Activated naive CD4-positive, alpha-beta T cell treated with anti-CD3 and anti-CD28 coated beads, Interleukin-2, amount 50 U/mL, for 72 hours (primary cell): ENCODE results near the gene CD151. TPM values are rescaled to one million over a fixed set of nuclear protein-coding genes. Genes with fewer than 3 reads are reported as not detected.

ENCODE experiments used
- ATAC-seq, 2 donors: fragments of 150-1000 bp; cut with Tn5 transposase; 2 replicates each; pipeline ENCODE4 v1.10.0; 2021; ENCODE audit warnings: mild to moderate bottlenecking in 2 of 2, moderate library complexity in 2 of 2
- DNase-seq, 2 donors: peaks; one replicate each; pipeline ENCODE4 v3.0.0; 2021 to 2022; ENCODE audit warnings: low spot score in 2 of 2
- H3K27ac Mint-ChIP-seq, 2 donors: one replicate each; pipeline ENCODE4 v1.8.0; 2022; ENCODE audit warnings: mild to moderate bottlenecking in 2 of 2, mixed read lengths in 2 of 2
- H3K36me3 Mint-ChIP-seq, 2 donors: one replicate each; pipeline ENCODE4 v1.8.0; 2022; ENCODE audit warnings: mixed read lengths in 2 of 2
- H3K9me3 Mint-ChIP-seq, 2 donors: one replicate each; pipeline ENCODE4 v1.8.0; 2022; ENCODE audit warnings: mixed read lengths in 2 of 2
- total RNA-seq, 2 donors: library from RNA; stranded (reverse); gene quantifications; one replicate each; pipeline ENCODE4 v1.2.3, GENCODE V29; 2022

CD151 gene
- total RNA-seq, 2 donors from 2014 or later, result 42.8 to 46.0 TPM

DNA sequence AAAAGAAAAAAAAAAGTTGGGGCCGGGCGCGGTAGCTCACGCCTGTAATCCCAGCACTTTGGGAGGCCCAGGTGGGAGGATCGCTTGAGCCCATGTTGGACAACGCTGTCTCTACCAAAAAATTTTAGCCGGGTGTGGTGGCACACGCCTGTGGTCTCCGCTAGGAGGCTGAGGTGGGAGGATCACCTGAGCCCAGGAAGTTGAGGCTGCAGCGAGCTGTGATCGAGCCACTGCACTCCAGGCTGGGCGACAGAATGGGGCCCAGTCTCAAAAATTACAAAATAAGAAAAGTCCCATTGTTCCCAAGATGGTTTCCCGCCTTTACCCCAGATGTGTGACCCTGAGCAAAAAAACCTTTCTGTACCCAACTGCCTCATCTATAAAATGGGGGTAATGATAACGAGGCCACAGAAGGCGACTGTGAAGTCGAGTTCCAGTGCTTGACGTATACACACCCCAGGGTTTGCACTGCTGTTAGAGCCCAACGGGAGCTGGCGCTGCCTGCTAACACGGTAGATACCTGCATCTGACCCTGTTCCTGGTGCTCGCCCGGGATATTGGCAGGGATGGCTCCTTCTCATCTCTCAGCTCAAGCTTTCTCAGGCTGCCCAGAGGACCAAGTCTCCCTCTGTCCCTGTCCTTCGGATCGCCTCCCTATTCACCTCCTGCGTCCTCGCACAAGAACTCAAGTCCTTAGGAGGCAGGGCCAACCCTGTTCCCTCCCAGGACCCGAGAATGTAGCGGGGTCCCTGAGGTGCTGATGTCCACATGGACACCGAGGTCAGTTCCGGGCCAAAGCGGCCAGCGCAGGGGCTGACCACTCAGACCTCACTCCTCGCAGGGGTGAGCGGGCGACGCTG is 24.1 kb upstream of the CD151 start:
- ATAC-seq, result no peak
- DNase-seq, result no peak
- H3K27ac Mint-ChIP-seq, result peak overlapping the region; percentile 98 to 99

DNA sequence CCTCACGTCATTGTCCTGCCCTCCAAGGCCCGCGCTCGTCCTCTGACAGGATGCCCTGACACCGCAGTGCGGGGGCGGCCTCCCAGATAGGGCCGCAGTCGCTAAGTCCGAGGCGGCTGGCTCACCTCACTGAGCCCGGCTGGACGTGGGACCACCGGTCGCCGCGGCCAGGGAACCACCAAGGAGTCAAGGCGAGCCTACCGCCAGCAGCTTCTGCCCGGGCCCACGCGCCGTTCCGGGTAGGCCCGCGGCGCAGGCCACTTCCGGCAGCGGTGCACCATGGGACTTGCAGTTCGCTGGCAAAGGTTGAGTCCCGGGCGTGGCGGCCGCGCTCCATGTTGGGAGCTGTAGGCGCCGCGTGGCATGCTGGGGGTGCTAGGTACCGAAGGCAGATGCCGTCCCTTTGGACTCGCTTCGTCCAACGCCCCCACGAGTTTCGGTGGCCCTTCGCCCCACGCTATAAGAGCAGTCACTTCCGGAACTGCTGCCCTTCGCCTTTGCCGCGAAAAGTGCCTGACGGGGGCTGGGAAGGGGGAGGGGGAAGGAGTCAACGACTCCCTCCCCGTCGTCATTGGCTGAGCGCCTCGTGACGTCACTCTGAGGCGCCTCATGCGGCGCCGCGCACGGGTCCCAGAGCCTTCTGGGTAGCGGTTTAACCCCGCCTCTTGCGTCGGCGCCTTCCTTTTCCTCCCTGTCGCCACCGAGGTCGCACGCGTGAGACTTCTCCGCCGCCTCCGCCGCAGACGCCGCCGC is 23.3 kb upstream of the CD151 start, which contains the start of gene RPLP2:
Gene RPLP2, plus strand, starts transcription at position 681 of the 753 bp plus-strand sequence. CDS start 268 bp downstream, outside the sequence.
- no peaks in the 10 kb centered on the region for H3K9me3 Mint-ChIP-seq
- peaks cover 31 to 35% of the 10 kb centered on the region in 2 donors for H3K36me3 Mint-ChIP-seq

More for the DNA sequence above, 24.1 kb upstream of the CD151 start:
- no peaks in the 10 kb centered on the region for H3K9me3 Mint-ChIP-seq
- H3K36me3 Mint-ChIP-seq, result peaks cover 31 to 35% of the 10 kb centered on the region in 2 donors

DNA sequence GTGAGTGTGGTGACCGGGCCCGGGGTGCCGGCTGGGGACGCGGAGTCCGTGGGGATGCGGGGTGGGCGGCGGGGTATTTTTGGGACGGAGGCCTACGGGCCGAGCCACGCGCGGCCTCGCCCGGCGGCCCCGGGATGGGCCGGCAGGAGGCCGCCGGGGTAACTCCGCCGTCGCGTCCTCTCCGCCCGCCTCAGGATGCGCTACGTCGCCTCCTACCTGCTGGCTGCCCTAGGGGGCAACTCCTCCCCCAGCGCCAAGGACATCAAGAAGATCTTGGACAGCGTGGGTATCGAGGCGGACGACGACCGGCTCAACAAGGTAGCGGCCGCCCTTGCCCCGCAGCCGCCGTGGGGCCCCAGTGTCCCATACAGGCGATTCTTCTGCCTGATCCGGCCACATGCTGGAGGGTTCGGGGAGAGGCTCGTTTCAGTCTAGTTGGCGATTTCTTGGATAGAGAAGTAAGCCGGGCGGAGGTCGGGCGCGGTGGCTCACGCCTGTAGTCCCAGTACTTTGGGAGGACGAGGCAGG is 22.6 kb upstream of the CD151 start:
- peak overlapping the region; percentile 97 to 99 for H3K27ac Mint-ChIP-seq
- H3K9me3 Mint-ChIP-seq, result no peaks in the 10 kb centered on the region
- ATAC-seq (no peak), DNase-seq (no peak)
- H3K36me3 Mint-ChIP-seq, result peaks cover 31 to 35% of the 10 kb centered on the region in 2 donors

More for the DNA sequence above, 23.3 kb upstream of the CD151 start, which contains the start of gene RPLP2:
- peak; percentile 95 to 98 for DNase-seq
- H3K27ac Mint-ChIP-seq, result peak within 1 kb of the TSS; percentile 98 to 99
- peak; percentile 84 to 86 for ATAC-seq

DNA sequence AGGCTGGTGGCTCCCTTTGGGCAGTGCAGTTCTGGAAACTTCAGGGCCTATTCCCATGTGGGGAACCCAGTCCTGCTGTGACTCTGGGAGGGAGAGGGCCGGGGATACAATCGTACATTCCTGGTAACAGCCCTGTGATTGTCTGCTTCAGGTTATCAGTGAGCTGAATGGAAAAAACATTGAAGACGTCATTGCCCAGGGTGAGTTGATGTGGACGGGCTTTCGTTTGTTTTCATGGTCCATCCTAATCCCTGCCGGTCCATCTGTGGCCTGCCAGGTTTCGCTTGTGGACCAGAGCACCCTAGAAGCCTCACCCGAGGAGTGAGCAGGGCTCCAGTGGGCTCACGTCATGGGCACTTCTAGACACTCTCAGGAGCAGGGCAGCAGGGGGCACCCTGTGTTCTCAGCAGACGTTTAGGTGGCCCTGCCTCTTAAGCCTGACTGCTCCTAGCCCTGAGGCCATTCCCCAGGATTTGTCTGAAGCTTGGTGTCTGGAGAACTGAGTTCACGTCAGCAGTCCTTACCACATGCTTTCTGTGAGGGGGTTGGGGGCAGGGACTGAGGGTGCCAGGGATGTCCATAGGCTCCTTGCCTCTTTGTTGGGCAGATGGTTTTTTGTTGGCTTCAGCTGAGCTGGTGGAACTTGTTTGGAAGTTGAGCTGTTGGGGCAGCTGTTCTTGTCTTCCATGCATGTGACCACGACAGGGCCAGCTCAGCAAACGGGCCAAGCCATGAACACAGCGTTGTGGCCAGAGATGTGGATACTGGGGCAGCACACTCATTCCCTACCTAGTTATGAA is 21.1 kb upstream of the CD151 start:
- Mint-ChIP-seq H3K27ac (peak overlapping the region; percentile 97 to 99), H3K36me3 (peaks cover 31 to 35% of the 10 kb centered on the region in 2 donors), H3K9me3 (no peaks in the 10 kb centered on the region)
- DNase-seq, result no peak
- ATAC-seq, result no peak

DNA sequence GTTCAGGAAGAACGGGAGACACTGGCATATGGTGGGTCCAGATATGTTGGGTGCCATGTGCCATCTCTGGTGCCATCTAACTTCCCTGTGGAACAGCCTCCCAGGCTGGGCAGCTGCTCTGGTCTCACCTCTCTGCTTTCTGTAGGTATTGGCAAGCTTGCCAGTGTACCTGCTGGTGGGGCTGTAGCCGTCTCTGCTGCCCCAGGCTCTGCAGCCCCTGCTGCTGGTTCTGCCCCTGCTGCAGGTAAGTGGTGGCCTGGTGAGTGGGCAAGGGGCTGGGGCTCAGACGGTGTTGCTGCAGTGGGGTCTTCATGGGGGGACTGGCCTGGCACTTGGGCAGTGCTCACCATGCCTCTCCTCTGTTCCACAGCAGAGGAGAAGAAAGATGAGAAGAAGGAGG is 20.4 kb upstream of the CD151 start:
- ATAC-seq, result no peak
- DNase-seq, result no peak
- Mint-ChIP-seq H3K27ac (peak overlapping the region; percentile 97 to 99), H3K9me3 (no peaks in the 10 kb centered on the region), H3K36me3 (peaks cover 31 to 35% of the 10 kb centered on the region in 2 donors)

- Mint-ChIP-seq H3K36me3 (peaks cover 31 to 35% of the 10 kb centered on the region in 2 donors), H3K9me3 (no peaks in the 10 kb centered on the region), H3K27ac (no peak overlapping the region)
- no peak for DNase-seq
- no peak for ATAC-seq
Observed at GRCh38 chr11:813072-813455, 19.7 kb upstream of the CD151 start.

DNA sequence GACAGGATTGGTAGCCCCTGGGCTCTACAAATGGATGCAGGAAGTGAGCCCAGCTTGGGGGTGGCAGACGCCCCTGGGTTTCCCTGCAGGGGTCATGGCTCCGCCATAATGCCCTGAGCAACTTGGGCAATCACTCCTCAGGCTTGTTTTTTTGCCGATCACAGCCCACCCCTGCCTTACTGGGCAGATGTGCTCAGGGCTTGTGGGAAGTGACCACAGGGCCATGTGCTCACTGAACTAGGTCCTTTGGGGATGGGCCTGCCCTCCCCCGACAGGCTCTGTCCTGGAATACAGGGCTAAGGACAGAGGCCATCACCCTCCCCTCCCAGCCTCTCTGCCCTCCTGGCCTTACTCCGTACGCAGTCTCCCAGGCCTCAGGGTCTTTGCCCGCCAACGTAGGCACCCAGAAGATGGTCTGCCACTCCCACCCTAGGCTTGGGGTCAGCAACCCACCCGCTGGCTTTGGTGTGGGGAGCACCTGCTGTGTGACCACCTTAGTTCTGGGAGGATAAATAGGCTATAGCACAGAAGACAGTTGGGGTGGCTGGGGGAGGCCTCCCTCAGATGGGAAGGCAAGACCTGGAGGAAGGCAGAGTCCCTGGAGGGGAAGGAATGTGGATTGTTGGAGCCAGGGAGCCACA is 19.2 kb upstream of the CD151 start:
- peak overlapping the region; percentile 70 to 74 for H3K27ac Mint-ChIP-seq
- H3K9me3 Mint-ChIP-seq, result no peaks in the 10 kb centered on the region
- DNase-seq (no peak), ATAC-seq (no peak)
- peaks cover 31 to 35% of the 10 kb centered on the region in 2 donors for H3K36me3 Mint-ChIP-seq

DNA sequence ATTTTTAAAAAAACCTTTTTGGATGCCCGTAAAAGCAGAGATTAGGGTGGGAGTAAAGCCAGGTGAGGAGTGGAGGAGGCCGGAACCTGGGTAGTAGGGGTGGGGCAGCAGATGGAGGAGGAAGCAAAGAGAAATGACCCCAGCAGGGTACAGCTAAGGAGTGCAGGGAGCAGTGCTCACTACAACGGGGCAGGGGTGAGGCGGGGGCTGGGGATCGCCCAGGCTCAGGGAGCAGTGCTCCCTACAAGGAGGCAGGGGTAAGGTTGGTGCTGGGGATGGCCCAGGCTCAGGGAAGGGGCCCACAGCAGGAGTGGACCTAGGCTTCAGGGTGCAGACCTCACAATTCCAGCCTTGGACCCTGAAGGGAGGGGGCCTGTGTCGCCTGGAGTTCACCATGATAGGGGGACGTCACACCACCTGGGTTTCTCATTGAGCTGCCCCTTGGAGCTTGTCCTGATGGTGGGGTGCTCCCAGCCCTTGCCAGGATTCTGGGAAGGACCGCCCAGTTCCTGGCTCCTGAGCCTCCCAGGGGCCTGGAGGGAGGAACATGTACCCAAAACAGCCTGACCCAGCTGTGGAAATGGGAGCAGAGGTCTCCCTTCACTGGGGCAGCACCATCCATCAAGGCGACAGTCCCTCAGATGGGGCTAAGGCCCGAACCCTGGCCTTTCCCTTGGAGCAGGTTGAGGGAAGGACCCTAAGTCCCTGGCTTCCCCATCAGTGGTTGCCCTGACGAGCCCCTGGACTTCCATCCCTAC is 16.9 kb upstream of the CD151 start:
- ATAC-seq (no peak), DNase-seq (no peak)
- Mint-ChIP-seq H3K27ac (peak overlapping the region in 1 of 2 donors; percentile 82), H3K9me3 (no peaks in the 10 kb centered on the region), H3K36me3 (peaks cover 17 to 22% of the 10 kb centered on the region in 2 donors)

- H3K9me3 Mint-ChIP-seq, result no peaks in the 10 kb centered on the region
- DNase-seq, result no peak
Observed at GRCh38 chr11:816433-816779, 16.3 kb upstream of the CD151 start.

GRCh38 chr11:818396-819128 is 14.2 kb upstream of the CD151 start, which contains the start of gene PNPLA2:
Gene PNPLA2 (plus strand): TSS chr11:818914. CDS start chr11:819719, 805 bp downstream.
- Mint-ChIP-seq H3K9me3 (no peaks in the 10 kb centered on the region), H3K36me3 (no peaks in the 10 kb centered on the region), H3K27ac (peak within 1 kb of the TSS; percentile 63 to 85)
- ATAC-seq (no peak), DNase-seq (no peak)

More at GRCh38 chr11:816433-816779, 16.3 kb upstream of the CD151 start:
- Mint-ChIP-seq H3K27ac (peak overlapping the region in 1 of 2 donors; percentile 82), H3K36me3 (peaks cover 12 to 16% of the 10 kb centered on the region in 2 donors)
- no peak for ATAC-seq

DNA sequence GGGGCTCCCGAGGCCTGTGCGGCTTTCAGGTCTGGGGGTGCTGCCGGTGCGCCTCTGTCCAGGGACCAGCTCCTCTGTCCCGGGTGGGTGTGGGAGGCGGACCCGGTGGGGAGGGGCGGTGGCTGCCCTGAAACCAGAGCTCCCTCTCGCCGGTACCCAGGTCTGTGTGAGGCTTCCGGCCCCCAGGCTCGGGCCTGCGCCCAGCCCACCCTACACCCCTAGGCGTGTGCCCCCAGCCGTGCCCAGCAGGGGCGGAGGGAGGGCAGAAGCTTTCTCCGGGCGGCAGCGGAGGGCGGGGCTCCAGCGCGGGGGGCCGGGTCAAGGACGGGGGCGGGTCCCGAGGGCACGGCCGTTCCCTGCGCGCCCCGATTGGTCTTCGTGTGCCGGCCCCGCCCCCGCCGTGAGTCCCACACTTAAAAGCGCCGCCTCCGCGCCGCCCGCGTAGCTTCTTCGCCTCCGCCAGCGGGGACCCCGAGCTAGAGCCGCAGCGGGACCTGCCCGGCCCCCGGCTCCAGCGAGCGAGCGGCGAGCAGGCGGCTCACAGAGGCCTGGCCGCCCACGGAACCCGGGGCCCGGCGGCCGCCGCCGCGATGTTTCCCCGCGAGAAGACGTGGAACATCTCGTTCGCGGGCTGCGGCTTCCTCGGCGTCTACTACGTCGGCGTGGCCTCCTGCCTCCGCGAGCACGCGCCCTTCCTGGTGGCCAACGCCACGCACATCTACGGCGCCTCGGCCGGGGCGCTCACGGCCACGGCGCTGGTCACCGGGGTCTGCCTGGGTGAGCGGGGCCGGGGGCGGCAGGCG is 13.4 kb upstream of the CD151 start:
- DNase-seq (peak; percentile 92 to 95), ATAC-seq (peak; percentile 77 to 82)
- H3K27ac Mint-ChIP-seq, result peak overlapping the region; percentile 44 to 63
- no peaks in the 10 kb centered on the region for H3K36me3 Mint-ChIP-seq
- no peaks in the 10 kb centered on the region for H3K9me3 Mint-ChIP-seq

DNA sequence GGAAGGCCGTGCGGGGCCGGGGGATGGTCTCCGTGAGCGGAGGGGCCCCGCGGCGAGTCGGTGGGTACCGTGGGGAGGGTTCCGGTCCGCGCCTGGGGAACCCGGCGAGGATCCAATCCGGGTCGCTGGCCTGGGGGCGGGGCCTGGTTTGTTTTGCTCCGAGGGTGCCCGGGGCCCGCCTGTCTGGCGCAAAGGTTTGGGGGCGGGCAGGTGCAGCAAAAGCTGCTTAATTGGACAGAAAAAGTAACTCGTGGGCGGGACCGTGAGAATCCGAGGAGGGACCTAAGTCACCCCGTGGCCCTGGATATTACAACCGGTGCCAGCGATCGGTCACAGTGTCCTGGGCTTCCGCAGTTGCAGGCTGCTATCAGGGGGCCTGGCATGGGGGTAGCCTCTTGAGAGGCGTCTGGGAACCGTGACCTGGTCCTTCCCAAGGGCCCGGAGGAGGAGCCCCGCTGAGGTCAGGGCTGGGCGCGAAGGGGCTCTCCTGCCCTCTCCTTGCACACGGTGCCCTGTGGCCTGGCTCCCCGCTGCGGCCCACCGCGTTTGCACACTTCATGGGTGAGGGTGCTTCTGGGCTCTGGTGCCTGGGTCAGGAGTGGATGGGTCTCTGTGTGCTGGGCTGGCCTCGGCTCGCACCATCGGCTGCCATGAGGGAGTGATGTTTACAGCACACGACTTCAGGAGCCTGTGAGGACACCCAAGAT is 12.7 kb upstream of the CD151 start:
- ATAC-seq (peak; percentile 60 to 77), DNase-seq (peak; percentile 82 to 95)
- Mint-ChIP-seq H3K9me3 (no peaks in the 10 kb centered on the region), H3K27ac (peak overlapping the region; percentile 63 to 72), H3K36me3 (peaks cover 2% of the 10 kb centered on the region in 2 donors)
